T-helper 2 cell treated with Interferon-gamma antibody and Interleukin-4, amounts not matched to agents 100 ng/mL and 5 ng/mL, for 36 hours (primary cell): ENCODE data around the gene ETFDH. TPM values are rescaled to one million over a fixed set of nuclear protein-coding genes. Genes with fewer than 3 reads are reported as not detected.
"Not testable (repeated sequence)": the region's sequence is repeated elsewhere in the genome, so short reads cannot be mapped to it uniquely, and the experiment has no call there.

Experiments used
- intact Hi-C: fragments of 100-400 bp; cut with micrococcal nuclease; formaldehyde crosslinking; loops from one replicate; pipeline ENCODE4 v1.15.1; 2023
- total RNA-seq: library from RNA; stranded (reverse); gene quantifications from 2 replicates; pipeline ENCODE4 v1.2.3, GENCODE V29; 2022

The ETFDH gene
- total RNA-seq, 1 donor from 2014 or later = 22.8 TPM

- intact Hi-C loops = no loop called here
These were observed 78.3 kb downstream of the ETFDH start for GRCh38 chr4:158750379-158750778.

- intact Hi-C loops = no loop called here
These were observed 82.5 kb downstream of the ETFDH start for GRCh38 chr4:158754385-158755180.

- intact Hi-C loops = not testable (repeated sequence)
These were observed 83.7 kb downstream of the ETFDH start for GRCh38 chr4:158755819-158756218.

GRCh38 chr4:158756588-158756987 is 84.5 kb downstream of the ETFDH start:
- intact Hi-C loops = no loop called here

- intact Hi-C loops = no loop called here
These were observed 86.0 kb downstream of the ETFDH start for GRCh38 chr4:158758142-158758541.

- intact Hi-C loops = no loop called here
These were observed 86.6 kb downstream of the ETFDH start for GRCh38 chr4:158758703-158759102.

Other genes starting within 250 kb of the ETFDH start
- gene RXFP1, start 150.4 kb upstream of the ETFDH start, total RNA-seq = not detected in 2 replicates
- 15.8 and 17.7 TPM in 2 replicates for gene C4orf46, start 409 bp upstream of the ETFDH start, total RNA-seq
- gene PPID, start 51.1 kb downstream of the ETFDH start, total RNA-seq = 40.4 and 42.0 TPM in 2 replicates
- gene FNIP2, start 96.7 kb downstream of the ETFDH start, total RNA-seq = 14.4 and 15.1 TPM in 2 replicates